ENCODE data around the gene NAA60. TPM values are rescaled to one million over a fixed set of nuclear protein-coding genes. Genes with fewer than 3 reads are reported as not detected.

Gene NAA60
- total RNA-seq, 1 donor from 2014 or later, result 43.8 TPM

DNA sequence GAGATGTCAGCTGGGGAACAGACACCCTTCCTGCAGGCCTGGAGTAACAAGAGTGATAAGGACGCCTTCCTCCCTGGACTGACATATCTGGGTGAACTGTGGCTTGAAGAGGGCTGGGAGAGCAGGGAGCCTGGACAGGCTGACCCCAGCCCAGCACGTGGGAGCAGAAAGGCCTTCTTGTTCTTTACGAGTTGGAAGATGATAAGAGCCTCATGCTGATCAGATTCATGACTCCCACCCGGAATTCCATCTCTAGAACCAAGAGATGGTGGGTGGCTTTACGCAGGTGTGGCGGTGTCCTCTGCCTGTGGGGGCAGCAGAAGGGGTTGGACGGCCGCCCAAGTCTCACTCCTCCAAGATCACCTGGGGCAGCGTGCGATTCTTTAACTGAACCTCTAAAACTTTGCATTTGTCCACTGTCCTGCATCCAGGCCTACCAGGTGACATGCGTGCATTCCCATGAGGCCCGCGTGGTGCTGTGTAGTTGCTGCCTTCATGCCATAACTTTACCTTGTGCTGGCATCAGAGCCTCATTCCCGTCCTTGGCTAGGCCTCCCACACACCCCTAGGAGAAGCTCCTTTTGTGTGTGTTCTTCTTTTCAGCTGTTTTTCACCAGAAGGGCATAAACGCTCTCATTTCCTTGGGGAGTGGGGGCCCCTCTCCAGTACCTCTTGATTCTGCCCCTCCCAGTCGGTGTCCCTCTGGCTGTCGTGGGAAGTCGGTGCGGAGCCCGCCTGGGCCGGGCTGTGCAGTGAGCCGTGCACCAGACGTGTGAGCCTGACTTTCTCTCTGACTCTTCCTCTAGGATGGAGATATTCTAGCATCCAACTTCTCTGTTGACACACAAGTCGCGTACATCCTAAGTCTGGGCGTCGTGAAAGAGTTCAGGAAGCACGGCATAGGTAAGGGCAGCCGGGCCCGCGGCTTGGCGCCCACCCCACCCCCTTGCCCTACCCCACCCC, 38.5 kb downstream of the NAA60 start:
- intact Hi-C loops (cut with micrococcal nuclease), result no loop called here

DNA sequence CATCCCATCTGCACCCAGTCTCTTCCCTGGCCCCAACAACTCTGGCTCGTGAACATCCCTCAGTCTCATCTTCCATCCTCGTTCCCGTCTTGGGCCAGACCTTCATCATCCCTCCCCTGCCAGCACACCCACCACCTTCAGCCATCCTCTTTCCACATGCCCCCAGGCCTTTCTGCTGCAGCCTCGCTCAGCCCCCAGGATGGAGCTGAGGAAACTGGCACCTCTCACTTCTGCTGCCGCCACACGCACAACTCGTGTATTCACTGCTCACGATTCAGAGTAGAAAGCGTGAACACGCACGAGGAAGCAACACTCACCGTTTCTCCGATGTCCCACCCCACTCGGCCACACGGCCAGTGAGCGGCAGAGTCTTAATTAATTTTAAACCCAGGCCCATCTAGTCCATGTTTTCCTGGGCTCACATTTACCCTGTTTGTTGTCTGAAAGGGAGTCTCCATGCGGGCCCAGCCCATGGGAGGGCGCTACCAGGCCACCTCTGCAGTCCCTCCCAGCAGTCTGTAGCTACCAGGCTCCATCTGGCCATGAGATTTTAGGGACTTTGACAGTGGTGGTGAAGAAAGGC, 39.3 kb downstream of the NAA60 start:
- intact Hi-C loops (cut with micrococcal nuclease), result no loop called here

DNA sequence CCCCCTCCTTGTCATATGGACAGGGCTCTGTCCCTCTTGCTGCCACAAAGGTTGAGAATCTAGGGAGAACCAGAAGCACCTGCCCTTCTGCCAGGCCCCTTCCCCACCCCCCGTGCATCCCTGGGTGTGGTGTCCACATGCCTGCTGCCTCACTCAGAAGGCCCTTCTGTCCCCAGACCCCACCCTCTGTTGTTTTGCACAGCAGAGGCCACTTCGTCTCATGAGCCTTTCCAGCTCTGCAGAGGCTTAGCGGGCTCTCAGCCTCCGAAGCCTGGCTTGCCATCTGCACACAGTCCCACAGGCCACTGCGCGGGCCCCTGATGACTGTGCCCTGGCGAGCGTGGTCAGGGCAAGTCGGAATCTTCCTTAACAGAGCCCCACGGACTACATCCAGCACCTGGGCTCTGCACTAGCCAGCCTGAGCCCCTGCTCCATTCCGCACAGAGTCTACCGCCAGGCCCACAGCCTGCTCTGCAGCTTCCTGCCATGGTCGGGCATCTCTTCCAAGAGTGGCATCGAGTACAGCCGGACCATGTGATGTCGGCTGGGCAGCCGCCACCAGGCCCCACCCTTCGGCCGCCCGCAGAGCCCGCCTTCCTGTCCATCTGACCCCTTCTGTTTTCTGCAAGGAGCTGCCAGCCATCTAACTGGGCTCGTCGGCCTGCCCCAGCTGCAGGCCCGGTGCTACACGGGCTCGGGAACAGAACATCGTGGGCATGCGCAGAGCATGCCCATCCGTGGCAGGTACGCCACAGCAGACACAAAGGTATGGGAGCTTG, 41.0 kb downstream of the NAA60 start:
- intact Hi-C loops (cut with micrococcal nuclease), result no loop called here

DNA sequence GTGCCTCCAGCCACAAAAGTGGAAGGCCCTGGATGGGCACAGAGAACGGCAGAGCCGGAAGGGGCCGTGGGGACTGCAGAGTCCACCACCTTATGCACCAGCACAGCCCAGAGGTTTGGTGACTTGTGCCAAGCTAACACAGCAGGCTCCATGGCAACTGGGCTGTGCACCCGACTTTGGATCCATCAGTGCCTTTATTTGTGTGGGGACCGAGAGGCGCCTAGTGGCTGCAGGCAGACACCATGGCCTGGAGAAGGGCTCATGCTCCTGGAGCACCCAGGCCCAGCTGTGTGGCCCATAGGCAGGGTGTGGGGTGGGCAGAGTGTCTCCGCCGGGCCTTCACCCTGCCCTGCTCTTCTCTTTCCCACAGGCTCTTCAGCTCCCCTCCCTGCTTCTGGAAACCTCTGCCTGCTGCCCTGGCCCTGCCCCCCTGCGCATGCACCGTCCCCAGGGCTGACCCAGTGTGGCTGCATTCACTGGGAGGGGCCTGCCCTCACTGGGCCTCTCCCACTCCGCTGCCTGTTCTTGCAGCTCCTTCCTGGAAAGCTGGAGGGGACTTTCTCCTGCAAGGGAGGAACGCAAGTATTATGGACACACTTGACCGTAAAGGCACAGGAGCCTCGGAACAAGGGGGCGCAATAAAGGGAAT, 41.7 kb downstream of the NAA60 start:
- intact Hi-C loops (cut with micrococcal nuclease), result no loop called here

DNA sequence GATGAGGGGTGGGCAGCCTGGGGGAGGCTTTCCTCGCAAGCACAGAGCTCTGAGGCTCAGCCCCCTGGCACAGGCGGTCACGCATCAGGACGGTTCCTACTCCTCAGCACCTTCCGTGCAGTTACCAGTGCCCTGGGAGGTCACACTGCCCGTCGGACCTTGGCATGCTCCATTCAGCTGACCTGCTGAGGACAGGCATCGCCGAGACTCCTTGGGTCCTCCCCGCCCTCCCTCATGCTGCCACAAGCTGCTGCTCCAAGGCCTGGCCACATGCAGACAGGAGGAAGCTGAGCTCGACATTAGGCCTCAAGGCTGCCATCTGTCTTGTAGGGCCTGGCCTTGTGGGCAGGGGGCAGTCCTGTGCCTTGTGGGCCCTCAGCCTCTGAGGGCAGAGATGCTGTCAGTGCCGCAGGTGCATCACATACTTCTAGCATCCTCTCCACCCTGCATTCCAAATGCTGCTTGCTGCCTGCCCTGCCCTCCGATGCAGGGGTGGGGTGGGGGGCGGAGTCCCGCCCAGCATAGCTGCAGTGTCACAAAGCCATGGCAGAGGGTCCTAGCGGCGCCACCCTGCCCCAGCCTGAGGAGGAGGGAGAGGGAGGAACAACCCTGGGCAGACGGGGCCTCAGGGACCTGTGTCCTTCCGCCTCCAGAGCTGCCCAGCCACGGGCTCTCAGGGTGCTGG, 42.5 kb downstream of the NAA60 start:
- intact Hi-C loops (cut with micrococcal nuclease), result no loop called here

DNA sequence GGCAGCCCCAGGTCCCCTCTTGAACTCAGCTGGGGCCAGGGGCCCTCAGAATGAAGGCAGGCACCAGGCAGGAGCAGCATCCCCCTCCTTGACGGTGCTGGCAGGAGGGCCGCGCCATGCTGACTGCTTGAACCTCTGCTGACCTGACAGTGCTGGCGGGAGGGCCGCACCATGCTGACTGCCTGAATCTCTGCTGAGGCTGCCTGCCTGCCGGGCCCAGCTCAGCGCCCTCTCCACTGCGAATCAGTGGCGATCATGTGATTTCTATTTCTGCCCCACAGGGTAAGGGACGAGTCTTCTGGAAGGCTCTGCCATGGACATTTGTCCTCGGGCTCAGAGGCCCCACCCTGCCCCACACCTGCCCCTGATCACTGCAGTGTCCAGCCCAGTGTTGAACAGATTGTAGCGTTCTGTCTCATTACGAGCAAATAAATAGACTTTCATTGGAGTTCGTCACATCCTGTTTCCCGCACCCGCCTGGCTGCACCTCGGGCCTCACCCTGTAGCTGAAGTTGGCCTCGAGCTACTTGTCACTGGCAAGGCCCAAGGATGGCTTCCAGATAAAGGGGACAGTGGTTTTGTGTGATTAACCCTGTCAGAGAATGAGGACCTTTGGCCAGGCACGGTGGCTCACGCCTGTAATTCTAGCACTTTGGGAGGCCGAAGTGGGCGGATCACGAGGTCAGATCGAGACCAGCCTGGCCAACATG, 43.2 kb downstream of the NAA60 start:
- intact Hi-C loops (cut with micrococcal nuclease), result no loop called here

DNA sequence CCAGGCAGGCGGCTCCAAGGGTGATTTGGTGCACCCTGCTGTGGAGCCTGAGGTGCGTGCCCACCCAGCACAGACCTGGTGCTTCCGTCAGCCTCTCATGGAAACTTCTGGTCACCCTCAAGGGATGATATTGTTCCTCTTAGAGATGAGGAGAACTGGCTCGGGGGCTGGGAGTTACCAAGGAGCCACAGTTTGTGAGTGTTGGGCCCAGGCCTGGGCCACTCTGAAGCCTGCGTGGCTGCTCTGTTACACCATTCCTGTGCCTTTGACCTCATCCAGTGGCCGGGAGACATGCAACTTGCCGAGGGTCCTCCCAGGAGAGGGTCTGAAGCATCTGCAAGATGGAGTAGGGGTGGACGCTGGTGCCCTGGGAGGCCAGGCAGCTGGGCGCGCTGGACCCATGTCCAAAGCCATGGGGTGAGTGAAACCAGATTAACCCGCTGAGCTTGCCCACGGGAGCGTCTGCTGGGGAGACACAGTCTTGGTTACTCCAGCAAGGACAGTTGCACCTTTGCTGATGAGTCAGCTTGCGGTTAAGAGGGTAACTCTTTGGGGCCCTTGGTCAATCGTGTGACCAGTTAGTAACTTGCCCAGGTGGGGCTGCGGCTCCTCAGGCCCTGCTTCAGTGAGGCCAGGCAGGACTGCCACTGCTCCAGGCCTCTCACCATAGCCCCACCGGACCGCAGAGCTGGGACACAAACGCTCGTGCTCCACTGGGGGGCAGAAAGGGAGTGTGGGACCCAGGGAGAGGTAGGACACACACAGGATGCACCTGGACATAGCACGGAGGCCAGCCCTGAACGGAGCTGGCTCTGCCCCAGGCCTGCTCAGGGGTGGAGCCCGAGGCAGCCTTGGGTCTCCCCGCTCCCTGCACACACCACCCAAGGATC, 44.3 kb downstream of the NAA60 start:
- intact Hi-C loops (cut with micrococcal nuclease), result no loop called here

DNA sequence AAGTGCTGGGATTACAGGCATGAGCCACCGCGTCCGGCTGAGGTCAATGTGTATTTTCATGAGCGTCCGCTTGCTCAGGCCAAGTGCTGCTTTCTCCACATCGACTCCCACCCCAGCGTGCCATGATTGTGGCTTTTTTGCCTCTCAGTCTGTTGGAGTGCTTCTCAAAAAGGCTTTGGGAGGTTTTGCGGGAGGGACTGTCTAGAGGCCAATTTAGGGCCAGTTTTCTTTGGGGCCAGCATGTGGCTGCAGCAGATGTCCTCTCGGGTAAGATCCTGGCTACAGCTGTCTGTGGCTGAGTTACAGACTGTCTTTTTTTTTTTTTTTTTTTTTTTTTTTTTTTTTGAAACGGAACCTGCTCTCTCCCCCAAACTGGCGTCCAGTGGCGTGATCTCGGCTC, 45.3 kb downstream of the NAA60 start:
- intact Hi-C loops (cut with micrococcal nuclease), result no loop called here

DNA sequence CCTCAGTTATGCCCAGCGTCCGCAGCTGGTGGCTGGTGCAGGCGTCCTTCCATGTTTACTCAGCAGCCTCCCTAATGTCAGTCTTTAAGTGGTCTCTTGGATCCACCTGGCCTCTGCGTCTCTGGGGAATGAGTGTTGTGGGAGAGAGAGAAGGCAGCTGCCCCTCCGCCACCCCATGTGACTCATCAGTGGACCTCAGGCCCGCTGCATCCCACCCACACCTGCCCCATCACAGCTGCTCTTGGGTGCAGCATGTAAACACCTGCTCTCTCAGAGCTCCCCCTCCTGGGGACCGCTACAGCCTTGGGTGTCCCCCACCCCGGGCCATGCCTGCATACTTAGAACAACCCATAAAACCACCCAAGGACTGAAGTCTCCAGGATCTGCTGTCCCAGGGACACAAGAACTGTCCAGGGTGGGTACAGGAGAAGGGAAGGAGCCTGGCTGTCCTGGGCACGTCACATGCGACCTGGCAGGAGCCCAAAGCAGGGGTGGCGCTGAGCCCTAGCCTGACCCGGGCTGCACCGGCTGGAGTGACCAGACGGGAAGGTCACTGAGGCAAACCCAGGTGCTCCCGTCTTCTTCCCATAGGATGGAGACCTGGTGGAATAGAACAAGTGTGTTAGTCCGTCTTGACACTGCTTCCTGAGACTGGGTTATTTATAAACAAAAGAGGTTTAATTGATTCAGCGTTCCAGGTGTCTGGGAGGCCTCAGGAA, 47.6 kb downstream of the NAA60 start:
- intact Hi-C loops (cut with micrococcal nuclease), result no loop called here

DNA sequence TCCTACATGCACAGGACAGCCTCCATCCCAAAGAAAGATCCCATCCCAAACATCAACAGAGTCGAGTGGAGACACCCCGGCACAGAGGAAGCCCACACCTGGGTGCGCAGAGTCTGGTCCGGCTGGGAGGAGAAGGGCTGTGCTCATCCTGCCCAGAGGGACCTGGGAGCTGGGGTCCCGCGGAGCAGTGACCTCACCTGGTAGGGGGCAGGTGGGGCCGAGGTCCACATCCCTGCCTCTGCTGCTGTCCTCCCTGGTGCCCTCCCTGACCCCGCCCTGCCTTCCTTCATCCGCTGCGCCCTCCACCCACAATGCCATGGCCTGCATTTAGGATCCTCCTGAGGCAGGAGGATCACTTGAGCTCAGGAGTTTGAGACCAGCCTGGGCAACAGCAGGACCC, 48.9 kb downstream of the NAA60 start:
- intact Hi-C loops (cut with micrococcal nuclease), result no loop called here

DNA sequence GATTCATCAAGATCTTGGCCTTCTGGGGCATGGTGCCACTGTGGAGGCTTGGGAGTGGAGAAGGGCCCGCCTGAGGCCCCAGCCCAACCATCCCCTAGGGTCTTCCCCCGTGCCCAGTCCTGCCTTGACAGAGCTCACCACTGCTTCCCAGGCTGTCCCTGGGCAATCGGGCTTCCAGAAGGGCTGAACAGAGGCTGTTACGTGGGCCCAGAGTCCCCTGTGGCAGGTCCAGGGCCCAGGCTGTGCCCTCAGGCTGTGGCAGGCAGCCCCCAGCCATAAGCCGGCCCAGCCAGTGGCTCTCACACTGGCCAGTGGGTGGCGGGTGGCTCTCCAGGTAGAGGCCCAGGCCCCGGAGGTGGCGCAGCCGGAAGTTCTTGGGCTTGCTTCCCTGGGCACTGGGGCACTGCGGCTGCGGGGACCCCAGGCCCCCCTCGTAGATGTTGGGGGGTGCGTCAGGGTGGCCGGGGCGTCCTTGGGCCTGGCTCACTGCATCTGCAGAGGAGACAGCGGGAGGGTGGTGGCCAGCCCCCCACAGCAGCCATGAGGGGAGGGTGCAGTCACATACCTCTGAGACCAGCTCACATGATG, 51.0 kb downstream of the NAA60 start:
- intact Hi-C loops (cut with micrococcal nuclease), result no loop called here

DNA sequence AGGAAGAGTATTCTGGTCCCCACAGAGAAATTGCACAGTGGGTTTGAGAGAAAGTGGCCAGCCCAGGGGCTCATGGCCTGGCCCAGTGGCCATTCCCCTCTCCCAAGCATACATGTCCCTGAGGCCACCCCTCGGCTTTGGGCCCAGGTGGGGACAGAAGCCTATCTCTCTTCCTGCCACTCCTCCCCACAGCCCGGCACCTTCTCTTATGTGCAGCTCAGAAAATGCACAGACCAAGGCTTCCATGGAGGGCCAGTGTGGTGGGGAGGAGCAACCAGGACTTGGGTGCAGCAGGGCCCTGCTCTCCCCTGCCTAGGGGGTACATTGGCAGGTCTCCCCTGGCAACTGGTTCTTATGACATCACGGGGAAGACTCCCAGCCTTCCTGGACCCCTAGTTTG, 51.7 kb downstream of the NAA60 start, which contains the start of gene C16orf90:
C16orf90 (minus strand) TSS at position 314 of the 400 bp plus-strand sequence; CDS start at position 246, 68 bp downstream.
- intact Hi-C loops (cut with micrococcal nuclease), result no loop called here

DNA sequence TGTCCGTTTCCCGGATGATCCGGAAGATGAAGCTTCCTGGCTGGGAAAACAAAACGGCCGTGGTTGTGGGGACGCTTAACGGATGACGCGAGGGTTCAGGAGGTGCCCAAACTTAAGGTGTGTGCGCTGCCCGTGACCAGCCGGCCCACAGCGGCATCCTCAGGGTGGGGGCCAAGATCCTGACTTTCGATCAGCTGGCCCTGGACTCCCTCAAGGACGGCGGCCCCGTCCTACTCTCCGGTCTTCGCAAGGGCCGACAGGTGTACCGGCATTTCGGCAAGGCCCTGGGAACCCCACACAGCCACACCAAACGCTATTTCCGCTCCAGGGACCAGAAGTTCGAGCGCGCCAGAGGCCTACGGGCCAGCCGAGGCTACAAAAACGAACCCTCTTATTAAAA, 52.9 kb downstream of the NAA60 start:
- intact Hi-C loops (cut with micrococcal nuclease), result no loop called here

DNA sequence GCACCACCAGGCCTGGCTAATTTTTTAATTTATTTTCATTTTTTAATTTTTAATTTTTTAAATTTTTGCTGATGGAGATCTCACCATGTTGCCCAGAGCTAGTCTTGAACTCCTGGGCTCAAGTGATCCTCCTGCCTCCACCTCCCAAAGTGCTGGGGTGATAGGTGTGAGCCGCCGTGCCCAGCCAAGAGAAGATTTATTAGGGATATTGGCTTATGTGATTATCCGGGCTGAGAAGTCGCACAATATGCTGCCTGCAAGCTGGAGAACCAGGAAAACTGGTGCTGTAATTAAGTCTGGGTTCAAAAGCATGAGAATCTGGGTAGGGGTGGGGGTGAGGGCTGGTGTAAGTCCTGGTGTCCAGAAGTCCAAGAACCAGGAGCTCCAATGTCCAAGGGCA, 54.3 kb downstream of the NAA60 start:
- intact Hi-C loops (cut with micrococcal nuclease), result no loop called here

DNA sequence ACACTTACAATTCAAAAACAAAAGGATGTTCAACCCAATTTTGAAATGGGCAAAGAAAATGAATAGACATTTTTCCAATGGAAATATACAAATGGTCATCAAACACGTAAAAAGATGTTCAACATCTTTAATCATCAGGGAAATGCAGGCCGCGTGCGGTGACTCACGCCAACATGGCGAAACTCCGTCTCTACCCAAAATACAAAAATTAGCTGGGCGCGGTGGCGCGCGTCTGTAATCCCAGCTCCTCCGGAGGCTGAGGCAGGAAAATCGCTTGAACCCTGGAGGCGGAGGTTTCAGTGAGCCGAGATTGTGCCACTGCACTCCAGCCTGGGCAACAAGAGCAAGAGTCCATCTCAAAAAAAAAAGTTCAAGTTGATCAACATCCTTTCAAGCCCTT, 55.5 kb downstream of the NAA60 start:
- intact Hi-C loops (cut with micrococcal nuclease), result no loop called here

DNA sequence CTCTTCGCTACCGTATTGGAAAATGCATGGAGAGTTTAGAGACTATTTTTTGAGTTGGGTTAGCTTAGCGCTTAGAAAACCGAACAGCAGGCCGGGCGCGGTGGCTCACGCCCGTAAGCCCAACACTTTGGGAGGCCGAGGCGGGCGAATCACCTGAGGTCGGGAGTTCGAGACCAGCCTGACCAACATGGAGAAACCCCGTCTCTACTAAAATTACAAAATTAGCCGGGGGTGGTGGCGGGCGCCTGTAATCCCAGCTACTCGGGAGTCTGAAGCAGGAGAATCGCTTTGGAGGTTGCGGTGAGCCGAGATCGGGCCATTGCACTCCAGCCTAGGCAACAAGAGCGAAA, 57.9 kb downstream of the NAA60 start:
- intact Hi-C loops (cut with micrococcal nuclease), result loop anchor here (2.0 to 10.0 kb wide), 3 partner anchors 43 to 477 kb away; partner anchors contain the start of genes HCFC1R1, THOC6 and TNFRSF12A

DNA sequence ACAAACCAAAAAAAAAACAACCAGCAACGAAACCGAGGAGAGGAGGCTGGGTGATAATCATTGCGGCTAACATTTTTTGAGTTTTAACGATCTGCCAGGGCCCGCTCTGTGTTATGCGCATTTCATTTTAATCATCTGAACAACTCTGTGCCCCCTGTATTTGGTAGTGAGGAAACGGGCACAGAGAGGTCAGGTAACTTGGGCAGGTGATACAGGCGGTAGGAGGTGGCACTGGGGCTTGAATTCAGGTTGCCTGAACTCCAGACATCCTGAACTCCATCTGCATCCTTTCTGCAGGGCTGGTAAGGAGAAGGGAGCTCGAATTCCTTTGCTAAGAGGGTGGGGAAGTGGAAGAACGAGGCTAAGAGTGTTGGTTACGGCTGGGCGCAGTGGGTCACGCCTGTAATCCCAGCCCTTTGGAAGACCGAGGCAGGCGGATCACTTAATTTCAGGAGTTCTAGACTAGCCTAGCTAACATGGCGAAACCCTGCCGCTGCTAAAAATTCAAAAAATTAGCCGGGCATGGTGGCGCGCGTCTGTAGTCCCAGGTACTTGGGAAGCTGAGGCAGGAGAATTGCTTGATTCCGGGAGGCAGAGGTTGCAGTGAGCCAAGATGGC, 58.4 kb downstream of the NAA60 start:
- intact Hi-C loops (cut with micrococcal nuclease), result loop anchor here (2.0 to 10.0 kb wide), 4 partner anchors 43 to 477 kb away; partner anchors contain the start of genes HCFC1R1, NLRC3, THOC6 and TNFRSF12A
